ENCODE data around the gene TNFRSF12A.
"Not testable (repeated sequence)": the region's sequence is repeated elsewhere in the genome, so short reads cannot be mapped to it uniquely, and the experiment has no call there.

Gene TNFRSF12A

DNA sequence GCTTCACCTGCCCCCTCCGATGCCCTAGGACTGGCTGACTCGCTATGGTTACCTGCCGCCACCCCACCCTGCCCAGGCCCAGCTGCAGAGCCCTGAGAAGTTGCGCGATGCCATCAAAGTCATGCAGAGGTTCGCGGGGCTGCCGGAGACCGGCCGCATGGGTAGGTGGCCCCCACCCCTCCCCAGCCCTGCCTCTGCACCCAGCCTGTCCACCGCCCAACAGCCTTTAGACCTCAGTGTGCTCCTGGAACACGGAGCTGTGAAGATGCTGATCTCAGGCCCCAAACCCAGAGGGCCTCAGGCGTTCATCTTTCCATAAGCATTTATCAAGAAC, 27.2 kb downstream of the TNFRSF12A start:
- no peak overlapping the region for H3K27ac ChIP-seq (ENCODE audit: low read depth, low read length)
- H3K9ac ChIP-seq (ENCODE audit: low read length) = no peak overlapping the region
- H3K36me3 ChIP-seq (ENCODE audit: insufficient read depth, low read length) = no peaks in the 10 kb centered on the region
- H3K4me3 ChIP-seq (ENCODE audit: low read depth in 1 of 2, low read length in 2 of 2) = no peak overlapping the region
- no peaks in the 10 kb centered on the region for H3K9me3 ChIP-seq (ENCODE audit: low read length)
- peaks cover 19 to 58% of the 10 kb centered on the region in 2 donors for H3K27me3 ChIP-seq (ENCODE audit: control insufficient read depth in 1 of 2, insufficient read depth in 2 of 2, low read length in 2 of 2)
- no peaks in the 10 kb centered on the region for H3K4me1 ChIP-seq (ENCODE audit: insufficient read depth, low read length)

- H3K27me3 ChIP-seq (ENCODE audit: control insufficient read depth in 1 of 2, insufficient read depth in 2 of 2, low read length in 2 of 2) = peaks cover 5 to 41% of the 10 kb centered on the region in 2 donors
- no peak overlapping the region for H3K4me3 ChIP-seq (ENCODE audit: low read depth in 1 of 2, low read length in 2 of 2)
- no peaks in the 10 kb centered on the region for H3K9me3 ChIP-seq (ENCODE audit: low read length)
- H3K36me3 ChIP-seq (ENCODE audit: insufficient read depth, low read length) = no peaks in the 10 kb centered on the region
- H3K9ac ChIP-seq (ENCODE audit: low read length) = no peak overlapping the region
- H3K27ac ChIP-seq (ENCODE audit: low read depth, low read length) = no peak overlapping the region
- no peaks in the 10 kb centered on the region for H3K4me1 ChIP-seq (ENCODE audit: insufficient read depth, low read length)
These were observed 29.8 kb downstream of the TNFRSF12A start for GRCh38 chr16:3049921-3050481.

DNA sequence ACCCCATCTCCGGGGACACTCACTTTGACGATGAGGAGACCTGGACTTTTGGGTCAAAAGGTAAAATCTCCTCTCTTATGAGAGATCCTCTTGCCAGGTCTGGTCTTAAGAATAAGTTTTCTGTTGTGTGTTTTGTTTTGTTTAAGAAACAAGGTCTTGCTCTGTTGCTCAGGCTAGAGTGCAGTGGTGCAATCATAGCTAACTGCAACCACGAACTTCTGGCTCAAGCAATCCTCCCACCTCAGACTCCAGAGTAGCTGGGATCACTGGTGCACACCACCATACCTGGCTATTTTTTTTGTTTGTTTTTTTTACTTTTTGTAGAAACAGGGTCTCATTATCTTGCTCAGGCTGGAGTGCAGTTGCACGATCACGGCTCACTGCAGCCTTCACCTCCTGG, 30.3 kb downstream of the TNFRSF12A start:
- H3K4me3 ChIP-seq (ENCODE audit: low read depth in 1 of 2, low read length in 2 of 2) = no peak overlapping the region
- H3K27ac ChIP-seq (ENCODE audit: low read depth, low read length) = no peak overlapping the region
- peaks cover 5 to 38% of the 10 kb centered on the region in 2 donors for H3K27me3 ChIP-seq (ENCODE audit: control insufficient read depth in 1 of 2, insufficient read depth in 2 of 2, low read length in 2 of 2)
- no peaks in the 10 kb centered on the region for H3K4me1 ChIP-seq (ENCODE audit: insufficient read depth, low read length)
- no peaks in the 10 kb centered on the region for H3K36me3 ChIP-seq (ENCODE audit: insufficient read depth, low read length)
- H3K9ac ChIP-seq (ENCODE audit: low read length) = no peak overlapping the region
- no peaks in the 10 kb centered on the region for H3K9me3 ChIP-seq (ENCODE audit: low read length)

- Histone ChIP-seq H3K27ac (ENCODE audit: low read depth, low read length) (no peak overlapping the region), H3K4me3 (ENCODE audit: low read depth in 1 of 2, low read length in 2 of 2) (no peak overlapping the region), H3K27me3 (ENCODE audit: control insufficient read depth in 1 of 2, insufficient read depth in 2 of 2, low read length in 2 of 2) (peaks cover 5 to 33% of the 10 kb centered on the region in 2 donors)
These were observed 30.8 kb downstream of the TNFRSF12A start for GRCh38 chr16:3051009-3051408.

DNA sequence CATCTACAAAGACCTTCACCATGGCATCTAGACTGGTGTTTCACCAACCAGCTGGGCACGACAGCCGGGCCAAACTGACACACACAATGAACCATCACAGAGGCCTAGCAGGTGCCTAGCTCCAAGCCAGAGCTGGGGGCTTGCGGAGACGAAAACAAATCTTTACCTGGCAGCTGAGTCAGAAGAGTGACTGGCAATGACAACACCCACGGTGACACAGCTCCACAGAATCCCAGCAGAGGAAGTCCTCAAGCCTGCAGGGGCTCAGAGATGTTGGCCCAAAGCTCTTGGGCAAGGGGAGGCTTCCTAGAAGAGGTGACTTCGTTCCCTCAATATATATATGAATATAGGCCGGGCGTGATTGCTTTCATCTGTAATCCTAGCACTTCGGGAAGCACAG, 31.3 kb downstream of the TNFRSF12A start:
- H3K4me3 ChIP-seq (ENCODE audit: low read depth in 1 of 2, low read length in 2 of 2) = no peak overlapping the region
- H3K27ac ChIP-seq (ENCODE audit: low read depth, low read length) = no peak overlapping the region
- H3K9ac ChIP-seq (ENCODE audit: low read length) = no peak overlapping the region
- no peaks in the 10 kb centered on the region for H3K4me1 ChIP-seq (ENCODE audit: insufficient read depth, low read length)
- H3K27me3 ChIP-seq (ENCODE audit: control insufficient read depth in 1 of 2, insufficient read depth in 2 of 2, low read length in 2 of 2) = peaks cover 5 to 28% of the 10 kb centered on the region in 2 donors
- H3K9me3 ChIP-seq (ENCODE audit: low read length) = no peaks in the 10 kb centered on the region
- H3K36me3 ChIP-seq (ENCODE audit: insufficient read depth, low read length) = no peaks in the 10 kb centered on the region

More at GRCh38 chr16:3051009-3051408, 30.8 kb downstream of the TNFRSF12A start:
- Histone ChIP-seq H3K4me1 (ENCODE audit: insufficient read depth, low read length) (no peaks in the 10 kb centered on the region), H3K36me3 (ENCODE audit: insufficient read depth, low read length) (no peaks in the 10 kb centered on the region), H3K9ac (ENCODE audit: low read length) (no peak overlapping the region), H3K9me3 (ENCODE audit: low read length) (no peaks in the 10 kb centered on the region)

DNA sequence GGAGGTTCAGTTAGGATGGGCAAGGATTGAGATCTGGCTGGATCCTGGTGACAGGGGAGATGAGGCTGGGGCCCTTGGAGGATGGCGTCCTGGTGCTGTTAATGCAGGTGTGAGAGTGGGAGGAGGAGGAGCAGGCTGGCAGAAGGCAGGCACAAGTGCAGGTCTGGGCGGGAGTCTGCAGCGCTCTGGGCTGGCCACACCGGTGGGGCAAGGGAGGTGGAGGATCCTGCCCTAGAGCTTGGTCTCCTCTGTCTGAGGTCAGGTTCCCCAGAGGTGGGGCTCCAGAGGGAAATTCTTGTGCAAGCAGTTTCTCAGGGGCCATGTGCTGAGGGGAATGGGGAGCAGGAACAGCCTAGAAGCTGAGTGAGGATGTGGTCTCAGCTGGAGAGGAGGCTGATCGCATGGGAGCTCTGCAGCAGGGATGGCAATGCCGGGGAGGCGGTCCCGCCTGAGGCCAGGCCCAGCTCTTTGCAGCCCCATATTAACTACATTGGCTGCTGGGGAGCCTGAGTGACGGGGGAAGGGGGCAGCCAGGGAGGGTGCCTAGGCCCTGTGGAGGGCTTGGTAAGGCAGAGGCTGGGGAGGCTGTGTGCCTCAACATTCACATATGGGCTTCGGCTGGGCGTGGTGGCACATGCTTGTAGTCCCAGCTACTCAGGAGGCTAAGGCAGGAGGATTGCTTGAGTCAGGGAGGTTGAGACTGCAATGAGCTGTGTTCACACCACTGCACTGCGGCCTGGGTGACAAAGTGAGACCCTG, 32.6 kb downstream of the TNFRSF12A start:
- H3K9ac ChIP-seq (ENCODE audit: low read length); H3K9me3 ChIP-seq (ENCODE audit: low read length); H3K4me1 ChIP-seq (ENCODE audit: insufficient read depth, low read length); H3K27ac ChIP-seq (ENCODE audit: low read depth, low read length); H3K4me3 ChIP-seq (ENCODE audit: low read depth in 1 of 2, low read length in 2 of 2); H3K36me3 ChIP-seq (ENCODE audit: insufficient read depth, low read length): not testable (repeated sequence)
- peaks cover 0 to 16% of the 10 kb centered on the region in 2 donors for H3K27me3 ChIP-seq (ENCODE audit: control insufficient read depth in 1 of 2, insufficient read depth in 2 of 2, low read length in 2 of 2)

- H3K4me3 ChIP-seq (ENCODE audit: low read depth in 1 of 2, low read length in 2 of 2); H3K4me1 ChIP-seq (ENCODE audit: insufficient read depth, low read length); H3K36me3 ChIP-seq (ENCODE audit: insufficient read depth, low read length); H3K9ac ChIP-seq (ENCODE audit: low read length); H3K27ac ChIP-seq (ENCODE audit: low read depth, low read length); H3K9me3 ChIP-seq (ENCODE audit: low read length): not testable (repeated sequence)
- H3K27me3 ChIP-seq (ENCODE audit: control insufficient read depth in 1 of 2, insufficient read depth in 2 of 2, low read length in 2 of 2) = peaks cover 0 to 18% of the 10 kb centered on the region in 2 donors
These were observed 33.2 kb downstream of the TNFRSF12A start for GRCh38 chr16:3053330-3053710.

- Histone ChIP-seq H3K9me3 (ENCODE audit: low read length) (no peaks in the 10 kb centered on the region), H3K4me1 (ENCODE audit: insufficient read depth, low read length) (peaks cover 6% of the 10 kb centered on the region), H3K4me3 (ENCODE audit: low read depth in 1 of 2, low read length in 2 of 2) (no peak overlapping the region), H3K27me3 (ENCODE audit: control insufficient read depth in 1 of 2, insufficient read depth in 2 of 2, low read length in 2 of 2) (peaks cover 0 to 14% of the 10 kb centered on the region in 2 donors), H3K9ac (ENCODE audit: low read length) (no peak overlapping the region), H3K36me3 (ENCODE audit: insufficient read depth, low read length) (no peaks in the 10 kb centered on the region), H3K27ac (ENCODE audit: low read depth, low read length) (no peak overlapping the region)
These were observed 35.0 kb downstream of the TNFRSF12A start for GRCh38 chr16:3054965-3055733.

DNA sequence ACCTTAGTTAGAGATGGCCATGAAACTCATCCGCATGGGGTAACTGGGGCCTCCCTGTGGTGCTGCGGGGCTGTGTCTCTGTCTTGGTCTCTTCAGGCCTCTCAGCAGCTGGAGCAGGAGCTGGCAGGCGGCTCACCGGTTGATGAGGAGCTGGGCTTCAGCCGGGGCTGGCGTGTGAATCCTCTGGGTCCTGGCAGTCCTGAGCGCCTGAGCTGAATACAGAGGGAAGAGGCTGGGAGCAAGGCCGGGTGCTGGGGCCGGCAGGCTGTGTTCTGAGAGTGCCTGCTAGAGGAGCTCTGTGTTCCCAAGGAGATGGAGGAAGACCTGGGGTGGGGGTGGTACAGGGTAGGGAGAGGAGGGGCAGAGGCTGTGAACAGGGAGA, 35.6 kb downstream of the TNFRSF12A start:
- H3K4me3 ChIP-seq (ENCODE audit: low read depth in 1 of 2, low read length in 2 of 2); H3K36me3 ChIP-seq (ENCODE audit: insufficient read depth, low read length); H3K9me3 ChIP-seq (ENCODE audit: low read length); H3K27ac ChIP-seq (ENCODE audit: low read depth, low read length); H3K4me1 ChIP-seq (ENCODE audit: insufficient read depth, low read length); H3K9ac ChIP-seq (ENCODE audit: low read length): not testable (repeated sequence)
- H3K27me3 ChIP-seq (ENCODE audit: control insufficient read depth in 1 of 2, insufficient read depth in 2 of 2, low read length in 2 of 2) = peaks cover 0 to 12% of the 10 kb centered on the region in 2 donors

- Histone ChIP-seq H3K27ac (ENCODE audit: low read depth, low read length) (no peak overlapping the region), H3K4me3 (ENCODE audit: low read depth in 1 of 2, low read length in 2 of 2) (no peak overlapping the region)
These were observed 36.4 kb downstream of the TNFRSF12A start for GRCh38 chr16:3056336-3057180.

More at GRCh38 chr16:3056336-3057180, 36.4 kb downstream of the TNFRSF12A start:
- H3K36me3 ChIP-seq (ENCODE audit: insufficient read depth, low read length) = no peaks in the 10 kb centered on the region
- H3K9ac ChIP-seq (ENCODE audit: low read length) = no peak overlapping the region
- peaks cover 6% of the 10 kb centered on the region for H3K4me1 ChIP-seq (ENCODE audit: insufficient read depth, low read length)
- peaks cover 0 to 12% of the 10 kb centered on the region in 2 donors for H3K27me3 ChIP-seq (ENCODE audit: control insufficient read depth in 1 of 2, insufficient read depth in 2 of 2, low read length in 2 of 2)
- H3K9me3 ChIP-seq (ENCODE audit: low read length) = no peaks in the 10 kb centered on the region
